CD14-positive monocyte (primary cell): ENCODE measurements around the gene NDFIP2. TPM values are rescaled to one million over a fixed set of nuclear protein-coding genes. Genes with fewer than 3 reads are reported as not detected.

Experiments
- DNase-seq, 3 donors: peaks; one replicate each; pipeline ENCODE4 v3.0.0-alpha.2; 2011 to 2022
- H2AFZ ChIP-seq: 2 replicates; pipeline ENCODE4 v1.6.0; 2012; ENCODE audit warnings: mild to moderate bottlenecking, low read depth, low read length, inconsistent platforms; ENCODE audit not compliant: insufficient read depth, poor library complexity, severe bottlenecking
- H3K27ac ChIP-seq, 2 donors: 1 replicate in 1 of 2; 2 replicates in 1 of 2; pipeline ENCODE4 v1.5.1; 2012 to 2013; ENCODE audit warnings: low read length in 2 of 2, control low read depth in 1 of 2, inconsistent platforms in 1 of 2, low read depth in 1 of 2, mild to moderate bottlenecking in 1 of 2
- H3K27me3 ChIP-seq, 2 donors: one replicate each; pipeline versions ENCODE4 v1.6.0 to v1.6.1; 2011 to 2013; ENCODE audit warnings: low read length in 2 of 2; ENCODE audit not compliant: control insufficient read depth in 2 of 2, insufficient read depth in 2 of 2
- H3K36me3 ChIP-seq, 2 donors: replicated peaks in 1 of 2; 1 replicate in 1 of 2; 2 replicates in 1 of 2; pipeline versions ENCODE4 v1.5.1 to v1.6.1; 2012 to 2013; ENCODE audit warnings: low read length in 2 of 2, control low read depth in 1 of 2, inconsistent platforms in 1 of 2, mild to moderate bottlenecking in 1 of 2; ENCODE audit not compliant: insufficient read depth in 2 of 2, control insufficient read depth in 1 of 2
- H3K4me1 ChIP-seq, 2 donors: 1 replicate in 1 of 2; 2 replicates in 1 of 2; pipeline versions ENCODE4 v1.5.1 to v1.6.1; 2012 to 2013; ENCODE audit warnings: low read length in 2 of 2, control low read depth in 1 of 2, inconsistent platforms in 1 of 2, mild to moderate bottlenecking in 1 of 2, moderate library complexity in 1 of 2; ENCODE audit not compliant: insufficient read depth in 2 of 2, control insufficient read depth in 1 of 2
- H3K4me2 ChIP-seq: replicated peaks from 2 replicates; pipeline ENCODE3; 2012; ENCODE audit warnings: low read length, moderate library complexity, mild to moderate bottlenecking; ENCODE audit not compliant: poor library complexity, severe bottlenecking; ENCODE audit errors: extremely low read depth
- H3K4me3 ChIP-seq, 3 experiments: fragments of 200-600 bp in 1 of 3; sonication (generic) in 1 of 3; replicated peaks in 1 of 3; 1 replicate in 2 of 3; 2 replicates in 1 of 3; pipeline ENCODE4 v1.5.1; 2011 to 2013; ENCODE audit warnings: low read length in 3 of 3, mild to moderate bottlenecking in 3 of 3, control low read depth in 2 of 3, low read depth in 2 of 3, inconsistent platforms in 1 of 3, moderate library complexity in 1 of 3
- H3K79me2 ChIP-seq: 2 replicates; pipeline ENCODE4 v1.6.0; 2012; ENCODE audit warnings: mild to moderate bottlenecking, control low read depth, inconsistent platforms, low read length, moderate library complexity; ENCODE audit not compliant: insufficient read depth
- H3K9ac ChIP-seq: 2 replicates; pipeline ENCODE4 v1.6.0; 2017; ENCODE audit warnings: low read length, mild to moderate bottlenecking; ENCODE audit not compliant: insufficient read depth, poor library complexity, severe bottlenecking
- H3K9me3 ChIP-seq, 2 donors: replicated peaks in 1 of 2; 1 replicate in 1 of 2; 2 replicates in 1 of 2; pipeline versions ENCODE4 v1.5.1 to v1.6.1; 2012 to 2013; ENCODE audit warnings: low read length in 2 of 2, control low read depth in 1 of 2; ENCODE audit not compliant: control insufficient read depth in 1 of 2, insufficient read depth in 1 of 2
- H4K20me1 ChIP-seq: 2 replicates; pipeline ENCODE4 v1.6.0; 2012; ENCODE audit warnings: mild to moderate bottlenecking, low read length, control low read depth, moderate library complexity; ENCODE audit not compliant: insufficient read depth
- H3K27ac Mint-ChIP-seq, 7 donors: one replicate each; pipeline ENCODE4 v1.8.0; 2020; ENCODE audit warnings: mild to moderate bottlenecking in 7 of 7, mixed read lengths in 7 of 7, moderate library complexity in 6 of 7, inconsistent platforms in 2 of 7
- H3K27me3 Mint-ChIP-seq, 3 donors: one replicate each; pipeline ENCODE4 v1.8.0; 2021 to 2022; ENCODE audit warnings: low read depth in 3 of 3, mild to moderate bottlenecking in 3 of 3, mixed read lengths in 3 of 3, moderate library complexity in 3 of 3, inconsistent platforms in 1 of 3
- H3K36me3 Mint-ChIP-seq, 2 donors: one replicate each; pipeline ENCODE4 v1.8.0; 2020; ENCODE audit warnings: mixed read lengths in 2 of 2, inconsistent platforms in 1 of 2, mild to moderate bottlenecking in 1 of 2
- H3K4me1 Mint-ChIP-seq: one replicate; pipeline ENCODE4 v1.8.0; 2020; ENCODE audit warnings: mild to moderate bottlenecking, mixed read lengths
- H3K4me3 Mint-ChIP-seq, 2 donors: one replicate each; pipeline ENCODE4 v1.8.0; 2020; ENCODE audit warnings: mild to moderate bottlenecking in 2 of 2, mixed read lengths in 2 of 2, moderate library complexity in 1 of 2
- H3K9me3 Mint-ChIP-seq, 7 donors: one replicate each; pipeline ENCODE4 v1.8.0; 2020 to 2022; ENCODE audit warnings: mixed read lengths in 7 of 7, mild to moderate bottlenecking in 6 of 7, moderate library complexity in 6 of 7, inconsistent platforms in 2 of 7
- WGBS: methylation state at CpG from one replicate; pipeline ENCODE4 v1.1.5; 2013; ENCODE audit warnings: missing lambda C conversion rate; ENCODE audit not compliant: insufficient coverage; 5-methylcytosine and 5-hydroxymethylcytosine counted together
- intact Hi-C, 2 donors: fragments of 100-400 bp; cut with micrococcal nuclease; formaldehyde crosslinking; loops; one replicate each; pipeline versions ENCODE4 v1.15.0 to v1.15.1; 2023
- polyA plus RNA-seq, 3 donors: library from polyadenylated mRNA; depleted of rRNA in 1 of 3; unstranded in 2 of 3; stranded (reverse) in 1 of 3; fragments of 300-500 nt in 2 of 3; fragments of >200 nt in 1 of 3; fragmentation: Illumina TruSeq in 2 of 3; gene quantifications; 1 replicate in 2 of 3; 2 replicates in 1 of 3; pipeline ENCODE4 v1.2.3, GENCODE V29; 2012 to 2021
- TF ChIP-seq, protein P1 (sequence below): fragments of 200-600 bp; IDR thresholded peaks from one replicate; pipeline ENCODE4 v1.8.0; 2022; ENCODE audit warnings: antibody characterized with exemption, mild to moderate bottlenecking

The NDFIP2 gene
- polyA plus RNA-seq, 3 donors: not detected

- DNase-seq: no peak
- Histone ChIP-seq H3K9ac (no peak overlapping the region), H3K27me3 (no peaks in the 10 kb centered on the region), H3K9me3 (peaks cover 9 to 25% of the 10 kb centered on the region in 2 donors), H4K20me1 (no peaks in the 10 kb centered on the region), H3K4me2 (no peak overlapping the region), H3K79me2 (no peaks in the 10 kb centered on the region), H3K27ac (no peak overlapping the region), H3K36me3 (no peaks in the 10 kb centered on the region), H2AFZ (no peak overlapping the region), H3K4me3 (no peak overlapping the region), H3K4me1 (no peaks in the 10 kb centered on the region)
- Mint-ChIP-seq H3K27me3 (no peaks in the 10 kb centered on the region), H3K9me3 (peaks cover 4 to 12% (median 6%) of the 10 kb centered on the region in 7 donors), H3K36me3 (no peaks in the 10 kb centered on the region), H3K4me1 (no peaks in the 10 kb centered on the region), H3K4me3 (no peak overlapping the region), H3K27ac (no peak overlapping the region)
- 83% methylated on average over 4 of the region's 4 CpGs for WGBS
- intact Hi-C loops: no loop called here
- TF ChIP-seq, protein P1, sequence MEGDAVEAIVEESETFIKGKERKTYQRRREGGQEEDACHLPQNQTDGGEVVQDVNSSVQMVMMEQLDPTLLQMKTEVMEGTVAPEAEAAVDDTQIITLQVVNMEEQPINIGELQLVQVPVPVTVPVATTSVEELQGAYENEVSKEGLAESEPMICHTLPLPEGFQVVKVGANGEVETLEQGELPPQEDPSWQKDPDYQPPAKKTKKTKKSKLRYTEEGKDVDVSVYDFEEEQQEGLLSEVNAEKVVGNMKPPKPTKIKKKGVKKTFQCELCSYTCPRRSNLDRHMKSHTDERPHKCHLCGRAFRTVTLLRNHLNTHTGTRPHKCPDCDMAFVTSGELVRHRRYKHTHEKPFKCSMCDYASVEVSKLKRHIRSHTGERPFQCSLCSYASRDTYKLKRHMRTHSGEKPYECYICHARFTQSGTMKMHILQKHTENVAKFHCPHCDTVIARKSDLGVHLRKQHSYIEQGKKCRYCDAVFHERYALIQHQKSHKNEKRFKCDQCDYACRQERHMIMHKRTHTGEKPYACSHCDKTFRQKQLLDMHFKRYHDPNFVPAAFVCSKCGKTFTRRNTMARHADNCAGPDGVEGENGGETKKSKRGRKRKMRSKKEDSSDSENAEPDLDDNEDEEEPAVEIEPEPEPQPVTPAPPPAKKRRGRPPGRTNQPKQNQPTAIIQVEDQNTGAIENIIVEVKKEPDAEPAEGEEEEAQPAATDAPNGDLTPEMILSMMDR: no peak
Observed at GRCh38 chr13:79581870-79582315, 100.9 kb downstream of the NDFIP2 start.

DNA sequence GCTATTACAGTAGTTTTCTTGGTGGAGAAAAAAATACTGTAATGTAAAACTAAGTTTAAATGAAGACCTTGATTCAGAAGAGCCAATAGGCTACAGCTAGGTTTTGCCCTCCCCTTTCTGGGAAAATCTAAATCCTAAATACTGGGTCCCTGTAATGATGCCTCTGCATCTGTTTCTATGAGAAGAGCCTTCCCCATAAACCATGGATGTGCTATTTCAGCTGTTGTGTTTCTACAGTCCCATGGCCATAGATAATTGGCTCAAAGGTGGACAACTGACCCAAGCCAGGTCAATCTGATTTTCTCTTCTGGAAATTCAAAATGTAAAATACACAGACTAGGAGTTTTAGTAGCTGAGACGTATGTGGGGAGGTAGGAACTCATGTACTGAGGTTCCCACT, 101.9 kb downstream of the NDFIP2 start:
- Mint-ChIP-seq H3K4me3 (no peak overlapping the region), H3K4me1 (no peaks in the 10 kb centered on the region), H3K27ac (no peak overlapping the region), H3K9me3 (peaks cover 4 to 8% (median 6%) of the 10 kb centered on the region in 7 donors), H3K27me3 (no peaks in the 10 kb centered on the region), H3K36me3 (no peaks in the 10 kb centered on the region)
- no peaks in the 10 kb centered on the region for H3K4me1 ChIP-seq
- no peaks in the 10 kb centered on the region for H3K27me3 ChIP-seq
- H3K27ac ChIP-seq: no peak overlapping the region
- no peaks in the 10 kb centered on the region for H3K36me3 ChIP-seq
- no peaks in the 10 kb centered on the region for H4K20me1 ChIP-seq
- TF ChIP-seq, protein P1: no peak
- no peaks in the 10 kb centered on the region for H3K79me2 ChIP-seq
- H2AFZ ChIP-seq: no peak overlapping the region
- H3K4me3 ChIP-seq: no peak overlapping the region
- H3K9me3 ChIP-seq: peaks cover 9 to 25% of the 10 kb centered on the region in 2 donors
- no peak overlapping the region for H3K9ac ChIP-seq
- no CpG with 5 or more reads among the region's 1 CpG for WGBS
- H3K4me2 ChIP-seq: no peak overlapping the region
- intact Hi-C loops: no loop called here
- DNase-seq: no peak
